Measurements from ENCODE around the gene AMPH.

AMPH gene

GRCh38 chr7:38520741-38521140 lies 110.4 kb downstream of the AMPH start:
- no peak for TF ChIP-seq CTCF (IDR thresholded peaks at IDR 0.05; ENCODE audit: control insufficient read depth, extremely low read depth, insufficient read depth)
- DNase-seq (ENCODE audit: low read depth) = no peak
- H3K4me3 ChIP-seq (ENCODE audit: low read depth, low read length) = no peak overlapping the region

- no peak overlapping the region for H3K4me3 ChIP-seq (ENCODE audit: low read depth, low read length)
- no peak for DNase-seq (ENCODE audit: low read depth)
- no peak for TF ChIP-seq CTCF (IDR thresholded peaks at IDR 0.05; ENCODE audit: control insufficient read depth, extremely low read depth, insufficient read depth)
Observed at GRCh38 chr7:38518541-38518940, 112.6 kb downstream of the AMPH start.

GRCh38 chr7:38512704-38513103 lies 118.5 kb downstream of the AMPH start:
- DNase-seq (ENCODE audit: low read depth) = no peak
- no peak overlapping the region for H3K4me3 ChIP-seq (ENCODE audit: low read depth, low read length)
- no peak for TF ChIP-seq CTCF (IDR thresholded peaks at IDR 0.05; ENCODE audit: control insufficient read depth, extremely low read depth, insufficient read depth)

- no peak overlapping the region for H3K4me3 ChIP-seq (ENCODE audit: low read depth, low read length)
- DNase-seq (ENCODE audit: low read depth) = no peak
- no peak for TF ChIP-seq CTCF (IDR thresholded peaks at IDR 0.05; ENCODE audit: control insufficient read depth, extremely low read depth, insufficient read depth)
Observed at GRCh38 chr7:38512291-38512690, 118.9 kb downstream of the AMPH start.

GRCh38 chr7:38507384-38507783 lies 123.8 kb downstream of the AMPH start:
- TF ChIP-seq CTCF (IDR thresholded peaks at IDR 0.05; ENCODE audit: control insufficient read depth, extremely low read depth, insufficient read depth) = no peak
- no peak for DNase-seq (ENCODE audit: low read depth)
- no peak overlapping the region for H3K4me3 ChIP-seq (ENCODE audit: low read depth, low read length)

- no peak overlapping the region for H3K4me3 ChIP-seq (ENCODE audit: low read depth, low read length)
- DNase-seq (ENCODE audit: low read depth) = no peak
- no peak for TF ChIP-seq CTCF (IDR thresholded peaks at IDR 0.05; ENCODE audit: control insufficient read depth, extremely low read depth, insufficient read depth)
Observed at GRCh38 chr7:38506756-38507155, 124.4 kb downstream of the AMPH start.

- TF ChIP-seq CTCF (IDR thresholded peaks at IDR 0.05; ENCODE audit: control insufficient read depth, extremely low read depth, insufficient read depth) = no peak
- H3K4me3 ChIP-seq (ENCODE audit: low read depth, low read length) = no peak overlapping the region
- no peak for DNase-seq (ENCODE audit: low read depth)
Observed at GRCh38 chr7:38506004-38506403, 125.2 kb downstream of the AMPH start.

Data from LNCaP clone FGC (cell line).